ENCODE data around the gene CDA. TPM values are rescaled to one million over a fixed set of nuclear protein-coding genes. Genes with fewer than 3 reads are reported as not detected.

The CDA gene
- total RNA-seq, 2 donors from 2014 or later = 0.59 TPM; not detected in 1

DNA sequence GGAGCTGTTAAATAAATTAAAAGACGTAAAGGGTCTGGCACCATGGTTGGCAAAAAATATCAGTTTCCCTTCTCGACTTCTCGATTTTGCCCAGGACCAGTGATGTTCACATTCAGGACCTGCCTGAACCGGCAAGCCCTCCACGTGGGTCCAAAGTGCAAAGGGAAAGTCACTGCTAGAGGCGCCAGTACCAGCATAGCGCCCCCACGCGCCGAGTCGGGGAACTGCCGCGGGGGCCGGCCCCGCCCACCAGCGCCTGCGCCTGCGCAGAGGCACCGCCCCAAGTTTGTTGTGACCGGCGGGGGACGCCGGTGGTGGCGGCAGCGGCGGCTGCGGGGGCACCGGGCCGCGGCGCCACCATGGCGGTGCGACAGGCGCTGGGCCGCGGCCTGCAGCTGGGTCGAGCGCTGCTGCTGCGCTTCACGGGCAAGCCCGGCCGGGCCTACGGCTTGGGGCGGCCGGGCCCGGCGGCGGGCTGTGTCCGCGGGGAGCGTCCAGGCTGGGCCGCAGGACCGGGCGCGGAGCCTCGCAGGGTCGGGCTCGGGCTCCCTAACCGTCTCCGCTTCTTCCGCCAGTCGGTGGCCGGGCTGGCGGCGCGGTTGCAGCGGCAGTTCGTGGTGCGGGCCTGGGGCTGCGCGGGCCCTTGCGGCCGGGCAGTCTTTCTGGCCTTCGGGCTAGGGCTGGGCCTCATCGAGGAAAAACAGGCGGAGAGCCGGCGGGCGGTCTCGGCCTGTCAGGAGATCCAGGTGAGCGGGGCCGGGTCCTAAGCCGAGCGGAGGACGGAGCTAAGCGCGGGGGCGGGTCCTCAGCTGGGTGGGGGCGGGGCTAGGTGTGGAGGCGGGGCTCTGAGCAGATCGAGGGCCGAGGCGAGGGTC lies 44.5 kb downstream of the CDA start, which contains the start of gene PINK1:
Gene PINK1 (plus strand): TSS at position 269 of the 875 bp plus-strand sequence. CDS start 91 bp downstream, at position 360.
- intact Hi-C loops (cut with DNase I) = loop anchor here (2.0 kb wide), 1 partner anchor 111 kb away; no protein-coding TSS in a partner anchor
- TF ChIP-seq, protein P1, sequence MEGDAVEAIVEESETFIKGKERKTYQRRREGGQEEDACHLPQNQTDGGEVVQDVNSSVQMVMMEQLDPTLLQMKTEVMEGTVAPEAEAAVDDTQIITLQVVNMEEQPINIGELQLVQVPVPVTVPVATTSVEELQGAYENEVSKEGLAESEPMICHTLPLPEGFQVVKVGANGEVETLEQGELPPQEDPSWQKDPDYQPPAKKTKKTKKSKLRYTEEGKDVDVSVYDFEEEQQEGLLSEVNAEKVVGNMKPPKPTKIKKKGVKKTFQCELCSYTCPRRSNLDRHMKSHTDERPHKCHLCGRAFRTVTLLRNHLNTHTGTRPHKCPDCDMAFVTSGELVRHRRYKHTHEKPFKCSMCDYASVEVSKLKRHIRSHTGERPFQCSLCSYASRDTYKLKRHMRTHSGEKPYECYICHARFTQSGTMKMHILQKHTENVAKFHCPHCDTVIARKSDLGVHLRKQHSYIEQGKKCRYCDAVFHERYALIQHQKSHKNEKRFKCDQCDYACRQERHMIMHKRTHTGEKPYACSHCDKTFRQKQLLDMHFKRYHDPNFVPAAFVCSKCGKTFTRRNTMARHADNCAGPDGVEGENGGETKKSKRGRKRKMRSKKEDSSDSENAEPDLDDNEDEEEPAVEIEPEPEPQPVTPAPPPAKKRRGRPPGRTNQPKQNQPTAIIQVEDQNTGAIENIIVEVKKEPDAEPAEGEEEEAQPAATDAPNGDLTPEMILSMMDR (IDR thresholded peaks at IDR 0.05) = peak; percentile 95 to 99 (median 98)
- TF ChIP-seq POLR2AphosphoS5 (IDR thresholded peaks at IDR 0.05) = peak; percentile 76
- peak; percentile 65 for TF ChIP-seq POLR2A (IDR thresholded peaks at IDR 0.05)
- no peaks in the 10 kb centered on the region for H3K9me3 ChIP-seq
- WGBS = under 1% methylated on average over 52 of the region's 93 CpGs
- H3K27me3 ChIP-seq (replicated peaks; ENCODE audit: insufficient read depth) = no peaks in the 10 kb centered on the region
- H3K36me3 ChIP-seq = peaks cover 0 to 4% of the 10 kb centered on the region in 2 donors
- peak; percentile 73 for DNase-seq (ENCODE audit: low spot score)
- H3K4me3 ChIP-seq = peak within 1 kb of the TSS; percentile 96 to 97
- H3K4me1 ChIP-seq (replicated peaks) = peaks cover 2% of the 10 kb centered on the region
- peak within 1 kb of the TSS; percentile 96 to 97 for H3K27ac ChIP-seq

DNA sequence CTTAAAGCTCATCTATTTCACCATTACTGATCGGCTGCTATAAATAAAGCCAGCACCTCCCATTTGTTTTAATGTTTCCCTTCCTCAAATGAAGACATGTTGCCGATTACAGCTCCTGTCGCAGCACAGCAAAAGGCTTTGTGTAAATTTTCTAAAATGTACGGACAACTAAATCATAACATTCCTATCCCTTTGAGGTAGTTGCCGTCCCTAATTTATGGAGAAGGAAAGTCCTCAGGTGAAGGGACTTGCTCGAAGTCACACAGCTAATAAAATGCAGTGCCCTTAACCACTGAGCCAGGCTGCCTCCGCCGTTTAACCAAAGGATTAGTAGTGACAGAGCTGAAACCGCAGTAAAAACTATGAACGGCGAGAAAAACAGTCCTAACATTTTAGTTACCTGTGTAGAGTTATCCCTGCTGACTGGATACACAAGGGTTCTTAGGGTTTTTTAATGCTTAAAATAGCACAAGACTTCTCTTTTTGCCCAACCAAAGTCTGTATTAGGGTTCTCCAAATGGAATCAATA lies 45.2 kb downstream of the CDA start:
- 2% methylated on average over 11 of the region's 11 CpGs for WGBS
- intact Hi-C loops (cut with DNase I) = loop anchor here (2.0 kb wide), 1 partner anchor 111 kb away; no protein-coding TSS in a partner anchor
- Histone ChIP-seq H3K4me1 (replicated peaks) (peaks cover 2% of the 10 kb centered on the region), H3K27me3 (replicated peaks; ENCODE audit: insufficient read depth) (no peaks in the 10 kb centered on the region), H3K9me3 (no peaks in the 10 kb centered on the region), H3K4me3 (peak overlapping the region; percentile 96 to 97), H3K36me3 (peaks cover 0 to 4% of the 10 kb centered on the region in 2 donors), H3K27ac (peak overlapping the region; percentile 96 to 97)
- DNase-seq (ENCODE audit: low spot score) = no peak
- TF ChIP-seq POLR2A (IDR thresholded peaks at IDR 0.05) = no peak

DNA sequence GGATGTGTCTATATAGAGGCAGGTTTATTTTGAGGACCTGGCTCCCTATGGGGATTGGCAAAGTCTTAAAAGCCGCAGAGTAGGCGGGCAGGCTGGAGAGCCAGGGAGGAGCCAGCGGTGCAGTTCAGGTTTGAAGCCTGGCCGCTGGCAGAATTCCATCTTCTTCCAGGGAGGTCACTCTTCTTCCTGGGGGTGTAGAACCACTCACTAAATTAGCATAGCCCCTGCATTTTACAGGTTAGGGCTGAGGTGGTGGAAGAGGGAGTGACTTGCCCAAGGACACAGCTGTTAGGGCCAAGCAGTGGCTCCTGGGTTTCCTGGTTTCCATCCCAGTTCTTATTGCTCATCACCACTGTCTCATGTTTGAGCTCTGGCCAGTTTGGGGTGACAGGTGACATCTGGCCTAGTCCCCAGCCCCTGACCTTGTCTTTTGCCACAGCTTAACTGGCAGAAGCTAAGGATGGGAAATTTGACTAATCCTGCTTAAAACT lies 45.7 kb downstream of the CDA start:
- H3K4me3 ChIP-seq = peak overlapping the region; percentile 96 to 97
- 13% methylated on average over 4 of the region's 4 CpGs for WGBS

DNA sequence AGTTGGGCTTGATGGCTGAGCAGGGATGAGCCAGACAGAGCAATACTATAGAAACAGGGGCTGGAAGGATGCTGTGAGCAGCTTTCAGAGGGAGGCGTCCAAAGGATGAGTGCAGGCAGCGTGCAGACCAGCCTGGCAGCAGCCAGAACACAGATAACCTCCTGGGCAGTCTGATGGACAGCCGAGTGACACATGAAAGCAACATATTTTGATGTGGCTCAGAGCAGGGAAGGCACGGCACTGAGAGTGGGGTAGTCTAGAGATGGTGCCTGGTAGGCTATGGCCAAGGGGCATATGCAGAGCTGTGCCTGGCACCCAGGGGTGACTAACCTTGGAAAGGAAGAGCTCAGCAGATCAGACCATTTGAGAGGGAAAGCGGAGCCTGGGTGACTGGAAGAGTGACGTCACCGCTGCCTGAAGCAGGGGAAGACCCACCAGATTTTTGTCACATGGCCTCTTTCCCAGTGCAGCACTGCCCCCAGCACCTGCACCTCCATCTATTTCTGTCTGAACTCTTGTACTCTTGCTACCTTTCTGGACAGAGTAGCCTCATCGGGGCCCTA lies 48.0 kb downstream of the CDA start:
- no peak for TF ChIP-seq POLR2A (IDR thresholded peaks at IDR 0.05)
- TF ChIP-seq, protein P1 (IDR thresholded peaks at IDR 0.05) = no peak
- no peak for TF ChIP-seq POLR2AphosphoS5 (IDR thresholded peaks at IDR 0.05)
- no peak overlapping the region for H3K27ac ChIP-seq
- no peak for DNase-seq (ENCODE audit: low spot score)
- peaks cover 2% of the 10 kb centered on the region for H3K4me1 ChIP-seq (replicated peaks)
- 95% methylated on average over 8 of the region's 8 CpGs for WGBS
- no peaks in the 10 kb centered on the region for H3K27me3 ChIP-seq (replicated peaks; ENCODE audit: insufficient read depth)
- H3K36me3 ChIP-seq = peaks cover 0 to 4% of the 10 kb centered on the region in 2 donors
- intact Hi-C loops (cut with DNase I) = no loop called here
- no peak overlapping the region for H3K4me3 ChIP-seq
- H3K9me3 ChIP-seq = no peaks in the 10 kb centered on the region

More for the DNA sequence above, 45.7 kb downstream of the CDA start:
- intact Hi-C loops (cut with DNase I) = loop anchor here (2.0 kb wide), 1 partner anchor 112 kb away; no protein-coding TSS in a partner anchor
- Histone ChIP-seq H3K36me3 (peaks cover 0 to 4% of the 10 kb centered on the region in 2 donors), H3K9me3 (no peaks in the 10 kb centered on the region), H3K27ac (peak overlapping the region; percentile 96 to 97), H3K4me1 (replicated peaks) (peaks cover 2% of the 10 kb centered on the region), H3K27me3 (replicated peaks; ENCODE audit: insufficient read depth) (no peaks in the 10 kb centered on the region)
- DNase-seq (ENCODE audit: low spot score) = peak; percentile 27
- TF ChIP-seq POLR2A (IDR thresholded peaks at IDR 0.05) = no peak
- no peak for TF ChIP-seq POLR2AphosphoS5 (IDR thresholded peaks at IDR 0.05)
- TF ChIP-seq, protein P1 (IDR thresholded peaks at IDR 0.05) = no peak

DNA sequence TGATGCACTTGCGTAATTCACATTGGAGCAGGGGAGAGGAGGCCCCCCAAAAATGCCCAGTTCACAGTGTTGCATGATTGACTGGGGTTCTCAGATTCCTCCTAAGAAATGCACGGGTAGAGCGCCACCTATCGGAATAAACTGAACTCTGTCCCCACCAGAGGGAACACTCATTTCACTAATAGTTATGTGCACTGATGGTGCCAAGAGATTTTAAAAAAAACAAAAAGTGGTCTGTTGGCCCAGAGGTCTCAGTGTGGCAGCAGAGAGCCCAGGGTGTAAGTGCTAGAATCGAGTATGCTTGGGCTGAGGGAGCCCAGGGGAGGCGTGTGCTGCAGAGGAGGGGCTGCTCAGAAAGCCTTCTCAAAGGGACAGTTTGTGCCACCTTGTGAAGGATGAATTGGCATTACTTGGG lies 51.3 kb downstream of the CDA start:
- H3K36me3 ChIP-seq = peaks cover 3 to 13% of the 10 kb centered on the region in 2 donors
- no peaks in the 10 kb centered on the region for H3K9me3 ChIP-seq
- WGBS = 26% methylated on average over 6 of the region's 6 CpGs
- intact Hi-C loops (cut with DNase I) = no loop called here
- no peak overlapping the region for H3K27ac ChIP-seq
- DNase-seq (ENCODE audit: low spot score) = peak; percentile 19
- no peak overlapping the region for H3K4me3 ChIP-seq
- H3K4me1 ChIP-seq (replicated peaks) = no peaks in the 10 kb centered on the region
- TF ChIP-seq POLR2A (IDR thresholded peaks at IDR 0.05) (no peak), POLR2AphosphoS5 (IDR thresholded peaks at IDR 0.05) (no peak)
- TF ChIP-seq, protein P1 (IDR thresholded peaks at IDR 0.05) = peak; percentile 46 to 79 (median 76)
- no peaks in the 10 kb centered on the region for H3K27me3 ChIP-seq (replicated peaks; ENCODE audit: insufficient read depth)
